Memory B cell (primary cell): Measurements from ENCODE around the gene NACAD.

Source experiments
- ATAC-seq: fragments of 150-1000 bp; cut with Tn5 transposase; 2 replicates; pipeline ENCODE4 v1.10.0; 2021; ENCODE audit warnings: low read depth, mild to moderate bottlenecking, moderate library complexity
- DNase-seq, 2 donors: peaks; one replicate each; pipeline ENCODE4 v3.0.0; 2022; ENCODE audit warnings: low spot score in 2 of 2
- H3K27ac Mint-ChIP-seq: one replicate; pipeline ENCODE4 v1.8.0; 2022; ENCODE audit warnings: mild to moderate bottlenecking, moderate library complexity, mixed read lengths
- H3K27me3 Mint-ChIP-seq: one replicate; pipeline ENCODE4 v1.8.0; 2022; ENCODE audit warnings: mixed read lengths
- H3K36me3 Mint-ChIP-seq: one replicate; pipeline ENCODE4 v1.8.0; 2022; ENCODE audit warnings: mild to moderate bottlenecking, mixed read lengths
- H3K4me1 Mint-ChIP-seq: one replicate; pipeline ENCODE4 v1.8.0; 2022; ENCODE audit warnings: mixed read lengths
- H3K4me3 Mint-ChIP-seq: one replicate; pipeline ENCODE4 v1.8.0; 2022; ENCODE audit warnings: mild to moderate bottlenecking, moderate library complexity, mixed read lengths
- H3K9me3 Mint-ChIP-seq: one replicate; pipeline ENCODE4 v1.8.0; 2022; ENCODE audit warnings: mixed read lengths

The NACAD gene

GRCh38 chr7:45088821-45089340 is at the start of gene NACAD:
Gene NACAD, minus strand, starts transcription at chr7:45088969. Its CDS starts 75 bp downstream, at chr7:45088894.
- Mint-ChIP-seq H3K4me1 (no peaks in the 10 kb centered on the region), H3K36me3 (peaks cover 2% of the 10 kb centered on the region), H3K27ac (no peak within 1 kb of the TSS), H3K27me3 (peaks cover 5% of the 10 kb centered on the region), H3K4me3 (peak within 1 kb of the TSS; percentile 68), H3K9me3 (peaks cover 3% of the 10 kb centered on the region)
- peak in 1 of 2 donors; percentile 25 for DNase-seq
- ATAC-seq: peak; percentile 67

GRCh38 chr7:45136106-45137060 is 47.6 kb upstream of the NACAD start:
- peak; percentile 55 to 59 for DNase-seq
- Mint-ChIP-seq H3K27ac (no peak overlapping the region), H3K36me3 (no peaks in the 10 kb centered on the region), H3K27me3 (peaks cover 3% of the 10 kb centered on the region), H3K9me3 (no peaks in the 10 kb centered on the region), H3K4me1 (peaks cover 8% of the 10 kb centered on the region), H3K4me3 (no peak overlapping the region)
- ATAC-seq: peak; percentile 81

- no peak for ATAC-seq
- peaks cover 3% of the 10 kb centered on the region for H3K27me3 Mint-ChIP-seq
- H3K4me1 Mint-ChIP-seq: peaks cover 2% of the 10 kb centered on the region
- no peak for DNase-seq
- H3K36me3 Mint-ChIP-seq: no peaks in the 10 kb centered on the region
- no peak overlapping the region for H3K27ac Mint-ChIP-seq
- no peaks in the 10 kb centered on the region for H3K9me3 Mint-ChIP-seq
- no peak overlapping the region for H3K4me3 Mint-ChIP-seq
Observed at GRCh38 chr7:45133877-45134276, 45.1 kb upstream of the NACAD start.

GRCh38 chr7:45133352-45133751 is 44.6 kb upstream of the NACAD start:
- Mint-ChIP-seq H3K4me3 (no peak overlapping the region), H3K4me1 (peaks cover 2% of the 10 kb centered on the region), H3K36me3 (no peaks in the 10 kb centered on the region), H3K27ac (no peak overlapping the region), H3K9me3 (no peaks in the 10 kb centered on the region), H3K27me3 (peaks cover 3% of the 10 kb centered on the region)
- no peak for DNase-seq
- ATAC-seq: no peak

- no peak for ATAC-seq
- Mint-ChIP-seq H3K9me3 (no peaks in the 10 kb centered on the region), H3K27ac (no peak overlapping the region), H3K27me3 (peaks cover 3% of the 10 kb centered on the region), H3K4me3 (no peak overlapping the region), H3K36me3 (no peaks in the 10 kb centered on the region), H3K4me1 (peaks cover 2% of the 10 kb centered on the region)
- DNase-seq: no peak
Observed at GRCh38 chr7:45132708-45133320, 44.0 kb upstream of the NACAD start.

GRCh38 chr7:45131891-45132290 is 43.1 kb upstream of the NACAD start:
- no peaks in the 10 kb centered on the region for H3K36me3 Mint-ChIP-seq
- ATAC-seq: no peak
- no peak for DNase-seq
- H3K4me1 Mint-ChIP-seq: peaks cover 2% of the 10 kb centered on the region
- no peak overlapping the region for H3K27ac Mint-ChIP-seq
- H3K9me3 Mint-ChIP-seq: no peaks in the 10 kb centered on the region
- peaks cover 3% of the 10 kb centered on the region for H3K27me3 Mint-ChIP-seq
- H3K4me3 Mint-ChIP-seq: no peak overlapping the region

DNA sequence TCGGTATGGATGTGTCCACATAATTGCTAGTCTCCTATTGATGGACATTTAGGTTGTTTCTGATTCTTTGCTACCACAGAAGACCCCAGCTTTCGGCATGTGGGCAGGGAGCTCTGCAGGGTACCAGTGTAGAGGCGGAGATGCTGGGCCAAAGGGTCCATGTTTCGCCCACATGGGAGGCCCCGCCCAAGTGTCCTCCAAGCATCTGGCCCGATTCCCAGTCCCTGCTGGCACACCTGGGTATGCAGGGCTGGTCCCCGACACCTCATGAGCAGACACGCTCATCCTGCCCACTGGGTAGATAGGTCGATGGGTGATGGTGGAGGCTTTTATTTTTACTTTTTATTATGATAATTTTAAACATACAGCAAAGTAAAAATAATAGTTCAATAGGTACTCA is 42.1 kb upstream of the NACAD start:
- Mint-ChIP-seq H3K27ac (no peak overlapping the region), H3K4me1 (peaks cover under 1% of the 10 kb centered on the region)

DNA sequence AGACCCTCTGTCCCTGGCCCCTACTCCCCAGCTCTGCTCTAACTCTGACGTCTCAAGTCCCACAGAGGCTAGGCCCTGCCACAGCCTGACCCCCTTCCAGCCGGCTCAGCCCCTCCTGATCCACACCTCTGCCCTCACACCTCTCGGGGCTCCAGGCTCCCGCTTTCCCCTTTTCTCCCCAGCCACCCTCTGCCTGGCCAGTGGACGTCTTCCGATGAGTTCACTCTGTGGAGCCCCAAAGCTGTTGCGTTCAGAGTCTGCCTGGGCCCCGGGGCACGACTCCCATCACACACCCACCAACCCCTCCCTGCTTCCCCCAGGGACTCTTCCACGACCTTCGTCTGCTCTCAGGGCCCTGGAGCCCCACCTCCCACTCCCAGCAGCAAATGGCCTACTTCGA is 41.1 kb upstream of the NACAD start:
- H3K9me3 Mint-ChIP-seq: no peaks in the 10 kb centered on the region
- H3K4me3 Mint-ChIP-seq: no peak overlapping the region
- no peak for DNase-seq
- H3K36me3 Mint-ChIP-seq: no peaks in the 10 kb centered on the region
- H3K27ac Mint-ChIP-seq: no peak overlapping the region
- no peak for ATAC-seq
- H3K27me3 Mint-ChIP-seq: peaks cover 3% of the 10 kb centered on the region
- H3K4me1 Mint-ChIP-seq: no peaks in the 10 kb centered on the region

More for the DNA sequence above, 42.1 kb upstream of the NACAD start:
- Mint-ChIP-seq H3K9me3 (no peaks in the 10 kb centered on the region), H3K4me3 (no peak overlapping the region), H3K27me3 (peaks cover 3% of the 10 kb centered on the region), H3K36me3 (no peaks in the 10 kb centered on the region)
- ATAC-seq (no peak), DNase-seq (no peak)

DNA sequence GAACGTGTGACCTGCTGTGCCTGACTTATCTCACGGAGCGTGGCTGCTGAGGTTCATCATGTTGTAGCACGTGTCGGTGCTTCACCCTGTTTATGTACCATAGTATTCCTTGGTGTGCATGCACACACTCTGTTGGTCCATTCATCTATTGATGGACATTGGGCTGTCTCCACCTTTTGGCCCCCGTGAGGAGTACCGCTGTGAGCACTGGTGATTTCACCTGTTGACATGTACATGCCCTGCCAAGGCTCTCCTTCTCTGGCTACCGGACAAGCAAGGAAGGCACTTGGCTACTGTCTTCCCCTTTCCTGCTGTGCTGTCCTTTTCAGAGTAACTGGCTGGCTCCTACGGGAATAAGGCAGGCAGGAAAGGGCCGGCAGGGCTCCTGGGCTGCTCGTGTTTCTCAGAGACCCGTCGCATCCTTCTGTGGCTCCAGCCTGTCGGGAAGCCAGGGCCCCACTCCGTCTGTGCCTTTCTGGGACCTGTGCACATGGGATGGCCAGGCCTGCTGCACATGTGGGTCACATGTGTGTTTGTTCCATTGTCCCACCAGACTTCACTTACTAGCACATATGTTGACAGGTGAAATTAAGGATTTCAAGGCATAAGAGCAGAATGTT is 40.5 kb upstream of the NACAD start:
- DNase-seq: no peak

DNA sequence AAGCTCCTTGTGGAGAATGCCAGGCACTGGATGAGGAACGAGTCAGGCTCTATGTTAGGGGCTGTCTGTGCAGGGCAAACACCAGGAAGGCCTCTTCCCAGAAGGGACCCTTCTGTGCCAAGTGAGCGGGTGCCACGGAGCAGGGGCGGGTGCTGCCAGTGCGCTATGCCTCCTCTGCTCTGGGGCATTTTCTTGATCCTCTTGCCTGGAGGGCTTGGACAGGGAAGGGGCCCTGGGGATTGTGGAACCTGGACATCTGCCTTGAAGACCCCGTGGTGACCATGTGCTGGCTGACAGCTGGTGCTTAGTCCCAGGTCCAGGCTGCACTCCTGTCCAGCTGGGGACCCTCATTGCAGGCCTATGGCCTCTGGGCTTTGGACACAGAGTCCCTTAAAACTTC is 38.2 kb upstream of the NACAD start:
- H3K9me3 Mint-ChIP-seq: no peaks in the 10 kb centered on the region
- no peak overlapping the region for H3K27ac Mint-ChIP-seq
- H3K27me3 Mint-ChIP-seq: no peaks in the 10 kb centered on the region
- DNase-seq (no peak), ATAC-seq (no peak)
- H3K4me3 Mint-ChIP-seq: no peak overlapping the region
- peaks cover 4% of the 10 kb centered on the region for H3K4me1 Mint-ChIP-seq
- no peaks in the 10 kb centered on the region for H3K36me3 Mint-ChIP-seq

More for the DNA sequence above, 40.5 kb upstream of the NACAD start:
- no peak for ATAC-seq
- Mint-ChIP-seq H3K36me3 (no peaks in the 10 kb centered on the region), H3K4me3 (no peak overlapping the region), H3K9me3 (no peaks in the 10 kb centered on the region), H3K27me3 (peaks cover 3% of the 10 kb centered on the region), H3K27ac (no peak overlapping the region), H3K4me1 (no peaks in the 10 kb centered on the region)

- ATAC-seq (no peak), DNase-seq (no peak)
- no peaks in the 10 kb centered on the region for H3K36me3 Mint-ChIP-seq
- no peak overlapping the region for H3K4me3 Mint-ChIP-seq
- no peaks in the 10 kb centered on the region for H3K27me3 Mint-ChIP-seq
- H3K9me3 Mint-ChIP-seq: no peaks in the 10 kb centered on the region
- H3K27ac Mint-ChIP-seq: no peak overlapping the region
- peaks cover 4% of the 10 kb centered on the region for H3K4me1 Mint-ChIP-seq
Observed at GRCh38 chr7:45126201-45126600, 37.4 kb upstream of the NACAD start.

DNA sequence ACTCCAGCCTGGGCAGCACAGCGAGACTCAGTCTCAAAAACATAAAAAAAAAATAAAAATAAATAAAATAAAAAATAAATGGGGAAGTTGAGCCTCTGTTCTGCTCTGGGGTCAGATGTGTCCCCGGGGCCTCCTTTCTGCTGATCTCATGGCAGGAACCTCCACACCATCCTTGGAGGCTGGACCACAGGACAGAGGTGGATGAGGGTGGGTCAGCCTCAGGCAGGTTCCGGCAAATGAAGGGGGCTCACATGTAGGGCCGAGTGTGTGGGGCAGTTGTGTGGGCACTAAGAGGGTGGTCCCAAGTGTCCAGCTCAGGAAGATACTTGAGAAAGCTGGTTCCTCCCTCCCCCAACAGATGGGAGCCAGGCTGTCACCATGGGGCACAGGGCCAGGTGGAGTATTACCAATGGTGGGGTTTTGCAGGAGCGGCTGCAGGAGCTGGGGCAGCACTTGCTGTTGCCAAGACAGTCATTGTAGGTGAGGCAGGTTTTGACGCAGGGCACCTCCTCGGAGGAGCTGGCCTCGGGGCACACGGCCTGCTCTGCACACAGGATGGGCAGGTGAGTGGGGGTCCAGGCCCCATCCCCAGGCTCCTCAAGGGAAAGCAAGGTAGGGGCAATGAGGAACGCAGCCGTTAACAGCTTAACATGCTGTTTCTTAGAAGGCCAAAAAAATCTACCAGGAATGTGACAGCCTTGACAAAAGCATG is 36.6 kb upstream of the NACAD start:
- no peaks in the 10 kb centered on the region for H3K27me3 Mint-ChIP-seq
- no peaks in the 10 kb centered on the region for H3K9me3 Mint-ChIP-seq
- H3K27ac Mint-ChIP-seq: no peak overlapping the region

DNA sequence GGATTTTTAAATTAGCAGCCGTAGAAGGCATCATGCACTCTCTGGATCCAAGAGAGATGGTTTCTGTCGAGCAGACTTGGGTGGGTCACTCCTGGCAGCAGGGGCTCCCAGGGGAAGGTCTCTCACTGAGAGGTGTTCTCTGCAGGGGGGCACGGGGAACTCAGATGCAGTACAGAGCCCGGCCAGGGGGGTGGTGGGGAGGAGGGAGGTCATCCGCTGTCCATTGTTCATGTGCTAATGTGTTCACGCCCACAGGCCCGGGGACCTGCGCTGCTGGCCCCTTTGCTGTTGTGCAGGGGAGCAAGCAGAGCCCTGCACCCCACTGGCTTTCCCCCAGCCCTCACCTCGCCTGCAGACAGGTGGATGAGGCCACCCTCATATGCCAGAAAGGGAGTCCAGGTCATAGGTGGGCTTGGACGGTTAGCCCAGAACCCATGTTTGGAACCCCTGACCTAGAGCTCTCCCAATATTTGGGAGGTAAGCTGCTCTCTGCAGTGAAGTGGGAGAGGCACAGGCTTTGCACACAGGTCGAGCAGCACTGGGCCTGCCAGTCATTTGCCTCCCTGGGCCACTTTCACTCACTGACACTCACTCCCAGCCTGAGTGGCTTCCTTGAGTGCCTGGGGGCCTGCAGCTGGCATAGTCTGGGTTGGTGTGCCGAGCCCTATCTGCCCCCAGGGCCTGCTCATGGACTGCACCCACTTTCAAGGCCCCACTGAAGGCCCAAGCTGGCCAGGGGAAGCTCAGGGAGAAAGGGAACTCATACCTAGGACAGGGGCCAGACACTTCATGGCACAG is 35.3 kb upstream of the NACAD start:
- peaks cover 4% of the 10 kb centered on the region for H3K4me1 Mint-ChIP-seq
- H3K27ac Mint-ChIP-seq: no peak overlapping the region
- ATAC-seq: no peak
- DNase-seq: no peak
- no peak overlapping the region for H3K4me3 Mint-ChIP-seq
- no peaks in the 10 kb centered on the region for H3K36me3 Mint-ChIP-seq
- H3K27me3 Mint-ChIP-seq: peaks cover 2% of the 10 kb centered on the region
- H3K9me3 Mint-ChIP-seq: no peaks in the 10 kb centered on the region

More for the DNA sequence above, 36.6 kb upstream of the NACAD start:
- Mint-ChIP-seq H3K4me1 (peaks cover 4% of the 10 kb centered on the region), H3K4me3 (no peak overlapping the region), H3K36me3 (no peaks in the 10 kb centered on the region)
- no peak for DNase-seq
- no peak for ATAC-seq
